T-helper 9 cell (primary cell): Measurements from ENCODE around the gene LAMC2.
"Not testable (repeated sequence)": the region's sequence is repeated elsewhere in the genome, so short reads cannot be mapped to it uniquely, and the experiment has no call there.

Experiments
- DNase-seq: peaks from one replicate; pipeline ENCODE4 v3.0.0-alpha.2; 2020
- total RNA-seq, 2 donors: gene quantifications; one replicate each; lab custom pipeline; 2026; lab: John Stamatoyannopoulos, UW

LAMC2 gene
- total RNA-seq: 0 reads per million in 2 donors

- no peak for DNase-seq
Observed at GRCh38 chr1:183185941-183186490, at the start of gene LAMC2. Gene LAMC2 (plus strand): TSS chr1:183186264. CDS start chr1:183186353, 89 bp downstream.

- no peak for DNase-seq
Observed at GRCh38 chr1:183137782-183138181, 48.3 kb upstream of the LAMC2 start.

- DNase-seq: no peak
Observed at GRCh38 chr1:183138301-183138700, 47.8 kb upstream of the LAMC2 start.

GRCh38 chr1:183139281-183139942 lies 46.7 kb upstream of the LAMC2 start:
- DNase-seq: no peak

GRCh38 chr1:183140633-183141032 lies 45.4 kb upstream of the LAMC2 start:
- DNase-seq: no peak

- no peak for DNase-seq
Observed at GRCh38 chr1:183142171-183142570, 43.9 kb upstream of the LAMC2 start.

GRCh38 chr1:183143576-183144315 lies 42.3 kb upstream of the LAMC2 start:
- DNase-seq: no peak

- DNase-seq: no peak
Observed at GRCh38 chr1:183144752-183145151, 41.3 kb upstream of the LAMC2 start.

GRCh38 chr1:183147735-183148134 lies 38.3 kb upstream of the LAMC2 start:
- no peak for DNase-seq

- DNase-seq: no peak
Observed at GRCh38 chr1:183148599-183148998, 37.5 kb upstream of the LAMC2 start.

GRCh38 chr1:183149273-183149672 lies 36.8 kb upstream of the LAMC2 start:
- no peak for DNase-seq

GRCh38 chr1:183150032-183150431 lies 36.0 kb upstream of the LAMC2 start:
- DNase-seq: not testable (repeated sequence)

GRCh38 chr1:183150445-183150844 lies 35.6 kb upstream of the LAMC2 start:
- no peak for DNase-seq

- DNase-seq: no peak
Observed at GRCh38 chr1:183152180-183152579, 33.9 kb upstream of the LAMC2 start.

- DNase-seq: no peak
Observed at GRCh38 chr1:183155939-183156338, 30.1 kb upstream of the LAMC2 start.

GRCh38 chr1:183159960-183160359 lies 26.1 kb upstream of the LAMC2 start:
- no peak for DNase-seq

- DNase-seq: no peak
Observed at GRCh38 chr1:183161391-183161790, 24.7 kb upstream of the LAMC2 start.

- DNase-seq: no peak
Observed at GRCh38 chr1:183163316-183163715, 22.7 kb upstream of the LAMC2 start.

- no peak for DNase-seq
Observed at GRCh38 chr1:183164340-183164739, 21.7 kb upstream of the LAMC2 start.

- DNase-seq: no peak
Observed at GRCh38 chr1:183164963-183165362, 21.1 kb upstream of the LAMC2 start.

GRCh38 chr1:183165456-183165855 lies 20.6 kb upstream of the LAMC2 start:
- no peak for DNase-seq

- no peak for DNase-seq
Observed at GRCh38 chr1:183166454-183166853, 19.6 kb upstream of the LAMC2 start.

GRCh38 chr1:183167676-183168075 lies 18.4 kb upstream of the LAMC2 start:
- DNase-seq: no peak

- DNase-seq: no peak
Observed at GRCh38 chr1:183168308-183168707, 17.8 kb upstream of the LAMC2 start.
